GM18511 (cell line): ENCODE results near the gene ATP2A1.
"Not testable (repeated sequence)": the region's sequence is repeated elsewhere in the genome, so short reads cannot be mapped to it uniquely, and the experiment has no call there.

ENCODE experiments used
- ATAC-seq: cut with Tn5 transposase; IDR thresholded peaks from one replicate; pipeline ENCODE4 v1.9.1; 2021; ENCODE audit warnings: mild to moderate bottlenecking, moderate library complexity; ENCODE audit not compliant: unreplicated experiment

The ATP2A1 gene

DNA sequence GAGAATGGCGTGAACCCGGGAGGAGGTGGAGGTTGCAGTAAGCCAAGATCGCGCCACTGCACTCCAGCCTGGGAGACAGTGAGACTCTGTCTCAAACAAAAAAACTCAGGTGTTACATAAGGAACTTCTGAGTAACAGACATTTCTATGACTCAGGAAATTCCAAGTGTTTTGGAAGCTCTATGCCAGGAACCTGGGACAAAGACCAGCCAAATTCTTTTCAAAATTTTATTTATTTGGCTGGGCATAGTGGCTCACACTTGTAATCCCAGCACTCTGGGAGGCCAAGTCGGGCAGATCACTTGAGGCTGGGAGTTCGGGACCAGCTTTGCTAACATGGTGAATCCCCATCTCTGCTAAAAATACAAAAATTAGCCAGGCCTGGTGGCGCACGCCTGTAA lies 19.9 kb upstream of the ATP2A1 start:
- ATAC-seq = no peak

DNA sequence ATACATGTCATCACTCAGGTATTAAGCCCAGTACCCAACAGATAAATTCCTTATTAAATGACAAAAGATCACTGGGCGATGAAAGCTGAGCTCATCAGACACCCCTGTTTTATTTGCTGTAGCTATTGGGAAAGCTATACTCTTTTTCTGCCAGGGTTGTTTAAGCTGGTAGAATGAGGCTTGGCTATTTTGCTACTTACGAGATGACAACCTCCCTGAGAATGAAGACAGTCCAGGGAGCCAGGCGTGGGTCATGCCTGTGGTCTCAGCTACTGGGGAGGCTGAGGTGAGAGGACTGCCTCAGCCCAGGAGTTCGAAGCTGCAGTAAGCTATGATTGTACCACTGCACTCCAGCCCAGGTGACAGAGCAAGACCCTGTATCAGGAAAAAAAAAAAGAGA lies 19.0 kb upstream of the ATP2A1 start:
- no peak for ATAC-seq

DNA sequence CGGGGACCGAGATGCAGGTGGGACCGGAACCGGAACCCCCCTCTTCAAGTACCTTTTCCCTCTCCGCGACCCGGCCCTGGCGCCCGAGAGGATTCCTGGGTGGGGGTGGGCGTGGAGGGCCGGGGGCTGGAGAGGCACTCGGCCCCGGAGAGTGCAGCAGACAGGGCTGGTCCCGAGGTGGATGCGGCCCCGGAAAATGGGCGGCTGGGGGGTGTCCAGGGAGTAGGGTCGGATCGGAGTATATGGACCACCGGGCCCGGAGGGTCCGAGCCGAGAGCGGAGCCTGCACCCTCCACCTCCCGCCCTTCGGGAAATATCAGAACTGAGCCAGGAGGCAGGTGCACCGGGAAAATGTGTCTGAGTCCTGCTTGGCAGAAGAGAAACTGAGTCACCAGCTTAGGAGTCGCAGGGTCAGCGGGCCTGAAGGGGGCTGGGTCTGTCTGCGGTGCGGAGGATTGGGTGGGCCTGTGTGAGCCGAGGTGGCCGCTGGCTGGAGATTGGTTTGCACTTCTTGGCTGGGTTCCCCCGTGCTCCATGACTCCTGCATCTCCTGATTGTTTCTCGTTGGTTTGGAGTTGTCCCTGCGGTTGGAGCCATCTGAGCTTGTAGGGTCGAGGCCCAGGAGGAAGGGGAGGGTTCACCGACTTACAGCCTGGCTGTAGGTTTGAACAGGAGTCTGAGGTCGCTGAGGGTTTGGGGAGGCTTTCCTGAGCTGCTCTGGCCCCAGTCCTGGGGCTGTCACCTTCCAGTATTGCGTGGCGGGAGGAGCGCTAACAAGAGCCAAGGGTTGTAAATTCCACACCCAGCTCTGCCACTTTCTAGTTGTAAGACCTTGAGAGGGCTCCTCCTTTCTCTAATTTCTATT lies 14.1 kb upstream of the ATP2A1 start:
- ATAC-seq = peak; percentile 6

DNA sequence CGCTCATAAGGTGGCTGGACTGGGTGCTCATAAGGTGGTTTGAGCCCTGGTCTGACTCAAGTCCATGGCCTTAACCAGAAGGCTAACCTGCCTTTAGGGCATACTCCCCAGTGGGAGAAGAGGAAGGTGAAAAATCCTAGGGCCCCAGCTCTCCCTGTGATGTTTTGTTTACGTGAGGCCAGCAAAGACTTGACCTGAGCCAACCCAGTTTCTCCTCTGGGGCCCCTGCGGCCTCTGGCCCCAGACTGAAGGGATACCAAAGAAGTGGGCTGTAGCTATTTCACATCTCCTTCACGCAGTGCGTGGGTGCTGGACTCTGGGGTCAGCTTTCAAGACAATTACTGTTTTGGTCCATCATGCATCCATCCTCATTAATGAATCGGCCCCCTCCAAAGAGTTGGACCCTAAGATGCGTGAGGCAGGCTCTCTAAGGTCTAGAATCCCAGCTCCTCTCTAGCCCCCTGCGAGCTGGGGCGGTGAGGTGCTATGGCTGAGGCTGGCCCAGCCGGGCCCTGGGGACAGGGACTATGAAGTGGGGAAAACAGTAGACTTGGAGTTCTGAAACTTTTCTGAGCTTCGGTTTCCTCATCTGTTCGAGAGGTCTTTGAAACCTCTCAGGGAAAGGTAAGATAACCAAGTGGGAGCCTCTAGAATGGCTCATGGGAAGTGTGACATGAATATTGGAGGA lies 13.1 kb upstream of the ATP2A1 start:
- ATAC-seq = no peak

DNA sequence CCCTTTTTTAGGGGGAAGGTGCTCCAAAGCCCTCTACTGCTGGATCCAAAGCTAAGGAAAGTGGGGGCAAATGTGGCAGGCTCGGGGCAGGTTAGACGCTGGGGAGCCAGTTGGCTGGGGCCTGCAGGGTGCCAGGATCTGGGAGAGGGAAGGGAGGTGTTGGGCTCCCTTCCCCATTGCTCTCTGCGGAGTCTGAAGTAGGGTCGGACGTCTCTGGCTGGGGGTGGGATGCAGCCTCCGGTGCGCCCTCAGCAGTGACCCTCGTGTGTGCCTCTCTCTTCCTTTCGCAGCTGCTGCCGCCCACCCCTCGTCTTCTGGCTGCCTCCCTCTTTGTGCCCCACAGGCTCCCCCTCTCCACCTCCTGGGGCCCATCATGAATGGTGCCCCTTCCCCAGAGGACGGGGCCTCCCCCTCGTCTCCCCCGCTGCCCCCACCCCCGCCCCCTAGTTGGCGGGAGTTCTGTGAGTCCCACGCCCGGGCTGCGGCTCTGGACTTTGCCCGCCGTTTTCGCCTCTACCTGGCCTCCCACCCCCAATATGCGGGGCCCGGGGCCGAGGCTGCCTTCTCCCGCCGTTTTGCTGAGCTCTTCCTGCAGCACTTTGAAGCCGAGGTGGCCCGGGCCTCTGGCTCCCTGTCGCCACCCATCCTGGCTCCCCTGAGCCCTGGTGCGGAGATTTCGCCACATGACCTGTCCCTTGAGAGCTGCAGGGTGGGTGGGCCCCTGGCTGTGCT lies 12.4 kb upstream of the ATP2A1 start:
- ATAC-seq = no peak

DNA sequence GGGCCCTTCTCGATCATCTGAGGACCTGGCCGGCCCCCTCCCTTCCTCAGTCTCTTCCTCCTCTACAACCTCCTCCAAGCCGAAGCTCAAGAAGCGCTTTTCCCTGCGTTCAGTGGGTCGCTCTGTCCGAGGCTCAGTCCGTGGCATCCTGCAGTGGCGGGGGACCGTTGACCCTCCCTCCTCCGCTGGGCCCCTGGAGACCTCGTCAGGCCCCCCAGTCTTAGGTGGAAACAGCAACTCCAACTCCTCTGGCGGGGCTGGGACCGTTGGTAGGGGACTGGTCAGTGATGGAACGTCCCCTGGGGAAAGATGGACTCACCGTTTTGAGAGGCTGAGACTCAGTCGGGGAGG lies 11.9 kb upstream of the ATP2A1 start:
- no peak for ATAC-seq

DNA sequence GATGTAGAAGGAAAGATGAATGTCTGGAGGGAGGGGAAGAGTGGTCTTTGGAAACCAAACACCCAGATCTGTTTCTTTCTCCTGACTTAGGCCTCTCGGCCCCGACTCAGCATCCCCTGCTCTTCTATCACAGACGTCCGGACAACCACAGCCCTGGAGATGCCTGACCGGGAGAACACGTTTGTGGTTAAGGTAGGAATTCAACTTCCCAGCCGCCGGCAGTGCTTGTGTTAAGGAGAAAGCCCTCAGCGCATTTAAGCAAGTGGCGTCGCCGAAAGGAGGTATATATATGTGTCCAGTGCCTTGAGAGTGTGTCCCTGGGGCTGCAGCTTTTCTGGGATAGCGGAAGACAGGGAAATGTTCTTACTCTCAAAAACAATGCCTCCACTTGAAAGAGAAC lies 11.0 kb upstream of the ATP2A1 start:
- no peak for ATAC-seq

DNA sequence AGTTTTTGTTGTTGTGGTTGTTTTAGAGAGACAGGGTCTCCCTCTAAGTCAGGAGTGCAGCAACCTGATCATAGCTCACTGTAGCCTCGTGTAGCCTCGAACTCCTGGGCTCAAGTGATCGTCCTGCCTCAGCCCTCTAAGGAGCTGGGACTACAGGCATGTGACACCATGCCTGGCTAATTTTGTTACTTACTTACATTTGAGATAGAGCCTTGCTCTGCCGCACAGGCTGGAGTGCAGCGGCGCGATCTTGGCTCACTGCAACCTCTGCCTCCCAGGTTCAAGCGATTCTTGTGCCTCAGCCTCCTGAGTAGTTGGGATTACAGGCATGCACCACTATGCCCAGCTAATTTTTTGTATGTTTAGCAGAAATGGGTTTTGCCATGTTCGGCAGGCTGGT lies 10.6 kb upstream of the ATP2A1 start:
- not testable (repeated sequence) for ATAC-seq

DNA sequence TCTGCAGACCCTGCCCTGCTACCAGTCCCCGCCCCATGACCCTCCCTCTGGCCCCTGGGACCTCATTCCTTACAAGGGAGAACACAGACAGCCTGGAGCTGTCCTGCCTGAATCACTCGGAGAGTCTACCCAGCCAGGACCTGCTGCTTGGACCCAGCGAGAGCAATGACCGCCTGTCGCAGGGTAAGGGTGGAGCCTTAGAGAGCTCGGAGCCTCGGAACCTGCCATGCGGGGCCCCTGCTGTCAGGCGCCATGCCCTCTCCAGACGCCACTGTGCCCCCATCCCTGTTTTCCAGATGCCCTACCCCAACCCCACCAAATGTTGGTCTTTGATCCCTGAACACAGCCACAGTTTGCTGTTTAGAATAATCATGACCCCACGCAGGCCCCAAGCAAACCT lies 9.1 kb upstream of the ATP2A1 start:
- ATAC-seq = no peak

DNA sequence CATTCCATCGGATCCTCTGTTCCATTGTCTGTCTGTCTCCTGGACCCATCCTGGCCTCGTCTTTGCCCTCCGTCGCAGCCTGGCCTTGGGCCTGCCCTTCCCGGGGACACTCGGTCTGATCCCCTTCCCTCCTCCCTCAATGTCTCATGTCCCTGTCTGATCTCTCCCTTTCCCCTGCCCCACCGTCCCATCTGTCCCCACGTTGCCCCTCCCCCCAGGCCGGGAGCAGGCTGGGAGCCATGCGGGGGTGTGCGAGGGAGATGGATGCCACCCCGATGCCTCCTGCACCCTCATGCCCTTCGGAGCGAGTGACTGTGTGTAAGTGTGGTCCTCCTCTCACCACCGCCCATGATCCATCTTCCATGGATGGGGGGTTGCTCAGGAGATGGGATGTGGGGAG lies 5.3 kb upstream of the ATP2A1 start:
- ATAC-seq = no peak

DNA sequence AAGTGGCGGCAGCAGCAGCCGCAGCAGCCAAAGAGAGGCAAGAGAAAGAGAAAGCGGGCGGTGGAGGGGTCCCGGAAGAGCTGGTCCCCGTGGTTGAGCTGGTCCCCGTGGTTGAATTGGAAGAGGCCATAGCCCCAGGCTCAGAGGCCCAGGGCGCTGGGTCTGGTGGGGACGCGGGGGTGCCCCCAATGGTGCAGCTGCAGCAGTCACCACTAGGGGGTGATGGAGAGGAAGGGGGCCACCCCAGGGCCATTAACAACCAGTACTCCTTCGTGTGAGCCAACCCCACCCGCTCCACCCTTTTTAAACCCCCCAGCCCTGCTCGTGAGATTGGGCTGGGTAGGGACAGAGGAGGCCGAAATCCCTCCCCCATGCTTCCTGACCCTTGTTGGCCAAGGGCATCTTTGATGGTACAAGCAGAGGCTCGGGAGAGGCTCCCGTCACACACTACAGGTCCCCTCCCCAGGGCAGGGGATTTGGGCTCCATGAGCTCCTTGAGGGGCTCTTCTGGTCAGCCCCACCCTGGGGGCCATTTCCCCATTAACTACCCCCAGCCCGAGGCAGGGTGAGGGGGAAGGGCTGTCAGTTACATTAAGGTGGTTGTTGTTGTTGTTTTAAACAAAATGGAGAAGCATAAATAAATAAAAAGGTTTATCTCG lies 4.6 kb upstream of the ATP2A1 start:
- ATAC-seq = no peak

DNA sequence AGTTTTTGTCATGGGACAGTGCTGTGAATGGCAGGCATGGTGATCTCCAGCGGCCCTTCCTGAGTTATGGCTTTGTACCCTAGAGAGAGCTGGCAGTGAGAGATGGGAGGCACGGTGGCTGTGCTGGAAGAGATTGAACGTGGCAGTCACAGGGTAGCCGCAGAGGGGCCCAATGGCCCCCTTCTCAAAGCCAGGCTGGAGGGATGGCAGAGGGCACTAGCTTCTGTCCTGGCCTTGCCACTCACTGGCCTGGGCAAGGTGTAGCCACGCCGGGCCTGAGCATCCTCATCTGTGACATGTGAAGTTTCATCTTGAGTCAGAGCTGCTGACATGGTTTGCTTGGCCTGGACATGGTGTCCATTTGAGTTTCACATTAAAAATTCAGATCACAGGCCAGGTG lies 3.9 kb upstream of the ATP2A1 start:
- ATAC-seq = no peak

DNA sequence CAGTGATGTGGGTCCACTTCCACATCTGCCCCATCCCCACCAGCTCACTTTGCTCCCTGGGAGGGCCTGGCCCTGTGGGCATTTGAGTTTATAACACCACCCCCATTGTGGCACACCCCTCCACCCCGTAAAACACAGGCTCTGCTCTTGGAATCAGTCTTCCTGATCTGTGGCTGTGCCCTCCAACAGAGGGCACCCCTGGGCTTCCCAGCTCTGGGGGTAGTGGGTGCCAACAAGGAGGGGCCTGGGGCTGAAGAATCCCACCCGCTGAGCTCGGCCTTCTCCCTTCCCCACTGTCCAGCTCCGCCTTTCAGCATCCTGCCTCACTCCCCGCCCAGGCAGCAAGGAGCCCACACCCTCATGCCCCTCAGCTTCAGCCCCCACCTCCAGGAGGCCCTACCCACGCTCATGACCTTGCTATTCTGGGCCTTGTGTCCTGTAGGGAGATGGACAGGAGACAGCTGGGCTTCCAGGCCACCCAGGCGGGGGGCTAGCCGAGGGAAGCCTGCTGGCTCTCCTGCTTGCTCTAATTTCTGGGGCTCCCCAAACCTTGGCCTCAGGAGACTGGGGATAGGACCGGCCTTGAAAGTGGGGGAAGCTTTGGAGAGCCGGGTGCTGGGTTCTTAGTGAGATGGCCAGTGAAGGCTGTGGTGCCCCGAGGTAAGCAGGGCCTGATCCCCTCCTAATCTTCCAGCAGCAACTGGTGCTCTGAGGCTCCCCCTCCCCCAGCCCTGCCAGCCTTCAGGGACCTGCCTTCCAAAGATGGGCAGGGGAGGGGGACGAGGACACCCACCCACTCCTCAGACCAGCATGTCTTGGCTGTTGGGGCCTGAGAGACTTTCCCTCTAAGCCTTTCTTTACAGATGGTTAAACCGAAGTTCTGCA lies 2.9 kb upstream of the ATP2A1 start:
- no peak for ATAC-seq

DNA sequence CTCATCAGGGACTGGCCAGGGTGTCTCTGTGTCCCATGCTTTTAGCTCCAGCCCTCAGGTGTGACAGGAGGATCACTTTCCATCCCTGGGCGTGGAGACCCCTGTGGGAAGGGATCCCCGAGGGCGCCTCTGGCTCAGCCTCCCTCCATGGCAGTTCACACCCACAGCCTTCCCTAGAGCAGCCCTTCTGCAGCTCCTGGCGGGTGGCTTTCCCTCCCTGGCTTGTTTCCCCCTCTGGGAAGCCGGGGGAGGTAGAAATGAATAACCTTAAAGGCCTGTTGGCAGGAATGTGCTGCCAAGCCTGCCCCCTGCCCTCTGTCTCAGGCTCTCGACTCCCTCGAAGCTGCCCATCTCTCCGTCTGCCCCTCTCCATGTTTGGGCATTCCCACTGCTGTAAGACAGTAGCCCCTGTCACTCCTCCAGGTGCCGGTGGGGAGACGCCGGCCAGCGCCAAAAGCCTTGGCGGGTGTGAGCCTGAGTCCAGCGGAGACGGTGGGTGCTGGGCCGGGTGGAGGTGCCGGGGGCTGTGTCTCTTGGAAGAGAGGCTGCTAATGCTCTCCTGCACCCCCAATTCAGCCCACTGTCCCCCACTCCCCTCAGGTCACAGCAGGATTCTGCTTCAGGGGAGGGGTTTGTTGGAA lies 2.1 kb upstream of the ATP2A1 start:
- ATAC-seq = no peak

DNA sequence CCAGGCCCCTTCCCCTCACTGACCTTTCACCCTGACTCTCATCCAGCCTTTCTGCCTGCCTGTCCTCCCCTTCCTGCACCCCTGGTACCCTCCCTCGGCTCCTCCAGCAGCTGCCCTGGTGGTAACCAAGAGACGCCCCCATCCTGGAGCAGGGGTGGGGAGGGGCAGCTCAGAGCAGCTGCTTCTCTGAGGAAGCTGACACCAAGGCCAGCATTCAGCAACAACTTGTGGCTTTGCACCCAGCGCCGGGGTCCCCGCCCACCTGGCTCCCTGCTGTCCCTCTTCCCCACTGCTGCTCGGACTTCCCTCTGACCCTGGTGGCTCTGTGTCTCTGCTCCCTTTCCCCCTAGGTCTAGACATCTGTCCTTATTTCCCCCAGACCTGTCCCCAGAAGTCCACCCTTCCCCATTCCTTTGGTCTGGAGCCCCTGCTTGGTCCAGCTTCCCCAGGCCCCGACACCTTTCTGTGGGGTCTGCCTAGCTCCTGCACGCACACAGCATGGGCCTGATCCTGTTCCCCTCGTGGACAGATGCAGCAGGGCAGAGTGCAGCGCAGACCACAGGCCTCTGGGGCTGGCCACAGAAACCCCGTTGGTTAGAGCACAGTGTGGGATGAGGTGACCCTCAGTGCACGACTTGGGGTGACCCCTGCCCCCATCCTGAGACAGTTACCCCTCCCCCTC lies 1.2 kb upstream of the ATP2A1 start:
- ATAC-seq = no peak

DNA sequence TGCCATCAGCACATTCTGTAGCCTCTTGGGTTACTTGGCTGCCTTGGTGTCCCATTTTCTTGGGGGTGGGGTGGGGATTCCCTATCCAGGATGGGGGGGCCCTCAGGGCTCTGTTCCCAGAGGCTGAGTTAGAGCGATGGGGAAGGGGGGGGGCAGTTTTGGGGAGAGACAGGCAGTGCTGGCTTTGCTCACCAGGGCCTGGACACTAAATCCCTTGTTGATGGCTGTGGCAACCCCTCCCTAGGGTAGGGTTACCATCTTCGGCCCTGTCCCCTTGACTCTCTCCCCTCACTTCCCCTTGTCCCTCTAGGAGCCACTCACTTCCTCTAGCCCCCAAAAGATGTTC lies 660 bp upstream of the ATP2A1 start:
- ATAC-seq = no peak

DNA sequence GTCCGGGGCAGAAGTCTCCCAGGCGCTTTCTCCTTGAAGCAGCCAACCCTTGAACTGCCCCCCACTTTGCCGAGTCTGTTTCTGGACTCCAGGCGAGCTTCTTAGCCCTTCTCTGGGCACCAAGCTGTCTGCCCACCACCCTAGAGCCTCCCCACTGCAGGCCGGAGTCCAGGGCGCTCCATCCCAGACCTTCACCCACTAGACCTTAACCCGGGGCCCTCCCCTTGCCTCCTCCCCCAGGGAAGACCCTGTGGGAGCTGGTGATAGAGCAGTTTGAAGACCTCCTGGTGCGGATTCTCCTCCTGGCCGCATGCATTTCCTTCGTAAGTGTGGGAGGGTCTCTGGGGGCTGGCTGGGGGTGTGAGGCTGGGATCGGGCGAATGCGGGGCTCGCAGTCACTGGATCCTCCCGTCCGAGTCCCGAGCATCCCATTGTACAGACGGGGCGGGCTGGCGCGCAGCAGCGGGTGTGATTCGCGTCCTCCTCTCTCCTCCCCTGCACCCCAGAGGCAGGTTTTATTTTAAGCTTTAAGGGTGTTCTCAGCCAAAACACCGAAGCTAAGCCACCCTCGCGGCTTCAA lies 1.1 kb downstream of the ATP2A1 start:
- ATAC-seq = peak; percentile 52

DNA sequence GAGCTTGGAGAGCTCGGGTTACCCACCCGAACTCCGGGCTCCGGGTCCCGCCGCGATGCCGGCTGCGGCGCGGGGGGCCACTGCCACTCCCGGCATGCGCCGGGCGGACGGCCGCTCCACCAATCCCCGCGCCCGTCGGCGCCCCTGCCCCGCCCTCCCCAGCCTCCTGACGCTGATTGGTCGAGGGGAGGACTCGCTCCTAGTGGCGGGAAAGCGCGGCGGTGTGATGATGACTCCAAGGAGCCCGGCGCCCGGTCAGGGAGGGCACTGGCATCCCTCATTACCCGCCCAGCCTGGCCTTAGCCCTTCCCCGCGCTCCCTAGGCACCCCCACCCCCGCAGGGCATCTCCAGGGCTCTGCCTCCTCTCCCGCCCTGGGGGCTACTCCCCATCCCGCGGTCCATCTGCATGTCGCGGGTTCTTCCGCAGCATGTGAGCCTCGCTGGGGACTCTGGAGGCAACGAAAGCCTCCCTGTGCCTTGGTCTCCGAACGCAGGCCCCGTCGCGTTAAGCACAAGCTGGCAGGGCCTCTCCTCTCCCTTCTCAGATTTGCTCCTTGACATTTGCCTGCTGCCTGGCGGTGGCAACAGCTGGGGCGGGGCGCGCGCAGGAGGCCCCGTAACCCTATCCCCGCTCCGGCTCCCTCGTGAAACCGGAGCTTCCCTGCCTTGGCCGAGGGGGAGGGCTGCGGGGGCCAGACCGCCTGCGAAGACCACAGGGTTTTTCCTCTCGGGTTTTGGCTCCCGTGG lies 1.7 kb downstream of the ATP2A1 start:
- peak; percentile 82 for ATAC-seq

DNA sequence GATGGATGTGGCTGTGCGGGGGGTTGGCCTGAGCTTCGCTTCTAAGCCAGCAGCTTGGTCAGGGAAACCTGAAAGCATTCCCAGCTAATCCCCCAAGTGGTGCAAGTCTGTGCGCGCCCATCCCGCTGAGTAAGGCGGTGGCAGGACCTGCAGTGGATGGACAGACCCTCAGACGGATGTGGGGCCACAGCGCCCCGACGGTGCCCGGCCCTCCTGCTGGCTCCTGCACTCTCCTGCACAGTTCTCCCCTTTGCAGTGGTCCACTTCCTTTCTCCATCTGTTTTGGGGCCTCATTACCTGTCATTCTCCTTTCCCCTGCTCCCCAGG lies 2.3 kb downstream of the ATP2A1 start:
- ATAC-seq = no peak
